ENCODE measurements around the gene CSF2RB.

CSF2RB gene

GRCh38 chr22:36936362-36937116, 23.1 kb downstream of the CSF2RB start:
- no peak for DNase-seq (ENCODE audit: low spot score)

DNA sequence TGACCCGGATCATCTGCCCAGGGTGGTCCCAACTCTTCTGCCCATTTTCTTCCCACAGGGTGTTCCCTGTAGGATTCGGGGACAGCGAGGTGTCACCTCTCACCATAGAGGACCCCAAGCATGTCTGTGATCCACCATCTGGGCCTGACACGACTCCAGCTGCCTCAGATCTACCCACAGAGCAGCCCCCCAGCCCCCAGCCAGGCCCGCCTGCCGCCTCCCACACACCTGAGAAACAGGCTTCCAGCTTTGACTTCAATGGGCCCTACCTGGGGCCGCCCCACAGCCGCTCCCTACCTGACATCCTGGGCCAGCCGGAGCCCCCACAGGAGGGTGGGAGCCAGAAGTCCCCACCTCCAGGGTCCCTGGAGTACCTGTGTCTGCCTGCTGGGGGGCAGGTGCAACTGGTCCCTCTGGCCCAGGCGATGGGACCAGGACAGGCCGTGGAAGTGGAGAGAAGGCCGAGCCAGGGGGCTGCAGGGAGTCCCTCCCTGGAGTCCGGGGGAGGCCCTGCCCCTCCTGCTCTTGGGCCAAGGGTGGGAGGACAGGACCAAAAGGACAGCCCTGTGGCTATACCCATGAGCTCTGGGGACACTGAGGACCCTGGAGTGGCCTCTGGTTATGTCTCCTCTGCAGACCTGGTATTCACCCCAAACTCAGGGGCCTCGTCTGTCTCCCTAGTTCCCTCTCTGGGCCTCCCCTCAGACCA, 24.0 kb downstream of the CSF2RB start:
- no peak for DNase-seq (ENCODE audit: low spot score)

GRCh38 chr22:36938028-36938425, 24.6 kb downstream of the CSF2RB start:
- no peak for DNase-seq (ENCODE audit: low spot score)

DNA sequence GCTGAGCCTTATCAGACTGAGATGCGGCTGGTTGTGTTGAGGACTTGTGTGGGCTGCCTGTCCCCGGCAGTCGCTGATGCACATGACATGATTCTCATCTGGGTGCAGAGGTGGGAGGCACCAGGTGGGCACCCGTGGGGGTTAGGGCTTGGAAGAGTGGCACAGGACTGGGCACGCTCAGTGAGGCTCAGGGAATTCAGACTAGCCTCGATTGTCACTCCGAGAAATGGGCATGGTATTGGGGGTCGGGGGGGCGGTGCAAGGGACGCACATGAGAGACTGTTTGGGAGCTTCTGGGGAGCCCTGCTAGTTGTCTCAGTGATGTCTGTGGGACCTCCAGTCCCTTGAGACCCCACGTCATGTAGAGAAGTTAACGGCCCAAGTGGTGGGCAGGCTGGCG, 25.5 kb downstream of the CSF2RB start:
- no peak for DNase-seq (ENCODE audit: low spot score)

- no peak for DNase-seq (ENCODE audit: low spot score)
These were observed 27.2 kb downstream of the CSF2RB start for GRCh38 chr22:36940676-36941075.

- no peak for DNase-seq (ENCODE audit: low spot score)
These were observed 29.1 kb downstream of the CSF2RB start for GRCh38 chr22:36942556-36942955.

- no peak for DNase-seq (ENCODE audit: low spot score)
These were observed 33.2 kb downstream of the CSF2RB start for GRCh38 chr22:36946421-36947158.

DNA sequence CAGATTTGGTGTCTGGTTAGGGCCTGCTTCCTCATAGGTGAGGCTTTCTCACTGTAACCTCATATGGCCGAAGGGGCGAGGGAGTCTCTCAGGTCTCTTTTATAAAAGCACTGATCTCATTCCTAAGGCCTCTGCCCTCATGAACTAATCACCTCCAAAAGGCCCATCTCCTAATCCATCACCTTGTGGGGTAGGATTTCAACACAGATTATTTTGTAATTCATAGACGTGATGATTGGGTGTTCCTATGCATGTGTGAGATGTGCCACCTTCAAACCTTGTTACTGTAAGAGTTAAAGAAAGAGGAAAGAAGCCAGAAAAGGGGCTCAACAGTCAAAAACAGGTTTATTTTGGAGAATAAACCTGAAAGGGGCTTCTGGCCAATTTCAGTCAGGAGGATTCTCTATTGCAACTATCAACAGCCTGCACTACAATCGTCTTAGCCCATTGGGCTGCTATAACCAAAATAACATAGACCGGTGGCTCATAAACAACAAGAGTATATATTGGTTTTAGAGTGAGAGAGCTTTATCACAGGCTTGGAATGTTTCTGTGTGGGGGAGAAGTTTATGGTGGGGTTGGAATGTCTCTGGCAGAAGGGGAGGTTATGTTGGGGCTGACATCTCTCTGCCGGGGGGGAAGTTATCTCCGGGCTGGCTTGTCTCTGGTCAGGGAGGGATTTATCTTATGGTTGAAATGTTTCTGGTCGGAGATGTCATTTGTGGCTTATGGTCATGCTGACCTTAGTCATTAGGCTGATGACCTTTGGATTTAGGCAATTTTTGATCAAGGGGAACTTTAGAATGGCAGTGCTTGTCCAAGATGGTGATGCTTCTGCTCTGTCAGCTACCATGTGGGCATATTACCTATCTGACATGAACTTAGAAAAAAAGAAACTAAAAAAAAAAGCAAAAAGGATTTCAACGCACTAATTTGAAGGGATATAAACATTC, 35.1 kb downstream of the CSF2RB start:
- DNase-seq (ENCODE audit: low spot score) = no peak

DNA sequence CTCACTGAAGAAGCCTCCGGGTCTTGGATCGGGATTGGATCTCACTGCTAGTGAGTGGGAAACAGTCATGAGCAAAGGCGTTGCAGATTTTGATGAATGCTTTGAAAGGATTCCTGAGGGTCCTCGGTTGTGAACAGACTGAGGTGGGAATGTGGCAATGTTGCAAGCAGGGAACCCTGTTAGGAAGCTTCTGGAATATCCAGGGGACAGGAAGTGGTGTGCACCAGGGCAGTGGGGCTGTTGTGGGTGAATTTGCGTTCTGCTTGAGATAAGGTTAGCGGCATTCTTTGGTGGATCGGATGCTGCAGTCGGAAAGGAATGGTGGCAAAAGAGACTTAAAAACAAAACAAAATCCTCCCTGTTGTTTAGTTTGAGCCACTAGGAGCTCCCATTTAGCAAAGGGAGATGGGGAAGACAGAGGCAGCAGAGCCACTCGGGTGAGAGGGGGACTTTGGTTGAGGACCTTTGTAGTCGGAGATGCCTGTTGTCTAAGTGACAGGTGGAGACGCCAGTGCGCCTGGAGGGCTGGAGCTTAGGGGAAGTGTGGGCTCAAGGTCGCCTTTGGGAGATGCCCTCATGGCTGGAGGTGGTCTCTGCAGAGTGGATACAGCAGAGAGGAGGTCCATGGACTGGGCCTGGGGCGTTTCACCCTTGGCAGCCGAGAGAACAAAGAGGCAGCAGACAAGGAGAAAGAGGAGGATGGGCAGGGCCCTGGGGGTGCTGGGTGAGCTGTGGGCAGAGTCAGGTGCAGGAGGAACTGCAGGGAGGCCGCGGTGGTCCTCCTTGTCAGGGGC, 37.6 kb downstream of the CSF2RB start:
- DNase-seq (ENCODE audit: low spot score) = no peak

- DNase-seq (ENCODE audit: low spot score) = no peak
These were observed 38.3 kb downstream of the CSF2RB start for GRCh38 chr22:36951746-36952145.

DNA sequence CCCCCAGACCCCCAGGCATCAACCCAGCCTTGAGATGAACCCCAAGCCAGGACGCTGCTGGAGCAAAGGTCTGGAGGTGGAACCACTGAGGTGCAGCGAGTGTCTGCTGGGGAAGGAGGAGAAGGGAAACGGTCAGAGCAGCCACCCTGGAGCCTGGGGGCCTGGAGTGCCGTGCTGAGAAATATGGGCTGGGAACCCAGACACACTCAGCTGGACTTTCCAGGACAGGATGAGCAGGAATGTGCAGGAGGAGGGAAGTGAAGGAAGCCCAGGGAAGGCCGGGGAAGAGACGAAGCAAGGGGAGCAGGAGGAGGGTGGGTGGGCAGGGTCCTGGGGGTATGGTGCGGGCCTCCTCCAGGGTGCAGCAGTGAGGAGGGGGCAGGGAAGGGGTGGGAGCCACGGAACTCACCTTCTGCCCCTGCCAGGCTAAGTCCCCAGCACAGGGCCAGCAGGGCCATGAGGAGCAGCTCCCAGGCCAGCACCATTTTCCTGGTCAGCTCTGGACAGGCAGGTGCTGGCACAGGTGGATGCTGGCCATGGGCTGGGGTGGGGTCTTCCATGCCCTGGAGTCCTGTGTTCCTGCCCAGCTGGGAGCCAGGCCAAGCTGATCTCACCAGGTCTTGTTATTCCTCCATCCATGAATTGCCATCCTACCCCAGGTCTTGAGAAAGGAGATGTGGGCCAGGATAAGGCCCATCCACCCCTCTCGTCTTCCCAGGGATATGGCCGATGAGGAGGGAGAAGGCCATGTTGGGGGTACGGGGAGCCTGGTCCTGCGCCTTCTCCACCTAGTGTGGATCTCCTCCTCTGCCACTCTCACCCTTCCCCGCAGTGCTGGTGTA, 40.0 kb downstream of the CSF2RB start:
- no peak for DNase-seq (ENCODE audit: low spot score)

DNA sequence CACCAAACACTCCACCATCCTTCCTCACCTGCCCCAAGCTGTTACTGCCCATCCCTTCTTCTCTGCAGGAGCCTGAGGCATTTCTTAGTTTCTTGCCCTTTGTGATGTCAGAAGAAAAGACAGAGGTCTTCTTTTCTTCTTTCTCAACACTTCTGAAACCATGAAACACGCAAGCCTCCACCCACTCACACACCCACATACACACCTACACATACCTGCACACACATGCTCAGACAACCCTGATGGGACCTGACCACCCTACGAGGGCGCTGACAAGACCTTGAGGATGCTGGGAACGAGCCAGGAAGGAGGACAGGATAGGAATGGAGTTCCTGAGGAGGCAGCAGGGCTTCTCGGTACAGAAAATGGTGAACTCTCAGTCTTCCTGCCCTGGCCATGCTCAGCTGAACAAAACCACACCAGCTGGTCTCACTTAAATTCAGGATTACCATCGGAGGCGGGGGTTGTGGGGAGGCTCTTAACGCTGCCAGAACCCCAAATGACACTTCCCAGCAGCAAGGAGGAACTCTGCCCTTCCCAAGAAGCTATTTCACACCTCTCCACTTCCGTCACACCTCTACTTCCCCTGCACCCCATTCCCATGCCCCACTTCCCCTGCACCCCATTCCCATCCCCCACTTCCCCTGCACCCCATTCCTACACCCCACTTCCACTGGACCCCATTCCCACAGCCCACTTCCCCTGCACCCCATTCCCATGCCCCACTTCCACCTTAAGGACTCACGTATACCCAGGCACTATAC, 41.0 kb downstream of the CSF2RB start:
- DNase-seq (ENCODE audit: low spot score) = no peak

DNA sequence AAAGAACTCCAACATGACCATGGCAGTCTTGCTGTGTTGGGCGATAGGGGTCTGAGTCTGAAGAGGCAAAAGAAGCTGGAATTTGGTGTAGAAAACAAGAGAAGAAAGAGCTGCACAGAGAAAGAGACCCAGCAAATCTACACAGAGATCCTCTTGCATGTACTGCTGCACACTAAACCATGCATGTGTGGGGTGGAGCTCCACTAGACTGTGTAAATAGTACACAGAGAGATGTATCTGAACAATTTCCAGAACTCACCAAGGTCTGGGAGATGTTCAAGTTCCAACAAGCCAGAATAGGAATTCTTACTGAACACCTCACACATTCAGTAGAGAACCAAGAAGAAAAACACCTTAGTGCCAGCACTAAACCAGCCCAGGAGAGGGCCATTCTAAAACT, 42.3 kb downstream of the CSF2RB start:
- no peak for DNase-seq (ENCODE audit: low spot score)

GRCh38 chr22:36958366-36958765, 44.9 kb downstream of the CSF2RB start:
- DNase-seq (ENCODE audit: low spot score) = no peak

- DNase-seq (ENCODE audit: low spot score) = no peak
These were observed 48.2 kb downstream of the CSF2RB start for GRCh38 chr22:36961626-36962025.

GRCh38 chr22:36963302-36963701, 49.9 kb downstream of the CSF2RB start:
- DNase-seq (ENCODE audit: low spot score) = no peak

GRCh38 chr22:36964106-36964505, 50.7 kb downstream of the CSF2RB start:
- no peak for DNase-seq (ENCODE audit: low spot score)

GRCh38 chr22:36965696-36966095, 52.3 kb downstream of the CSF2RB start:
- no peak for DNase-seq (ENCODE audit: low spot score)

DNA sequence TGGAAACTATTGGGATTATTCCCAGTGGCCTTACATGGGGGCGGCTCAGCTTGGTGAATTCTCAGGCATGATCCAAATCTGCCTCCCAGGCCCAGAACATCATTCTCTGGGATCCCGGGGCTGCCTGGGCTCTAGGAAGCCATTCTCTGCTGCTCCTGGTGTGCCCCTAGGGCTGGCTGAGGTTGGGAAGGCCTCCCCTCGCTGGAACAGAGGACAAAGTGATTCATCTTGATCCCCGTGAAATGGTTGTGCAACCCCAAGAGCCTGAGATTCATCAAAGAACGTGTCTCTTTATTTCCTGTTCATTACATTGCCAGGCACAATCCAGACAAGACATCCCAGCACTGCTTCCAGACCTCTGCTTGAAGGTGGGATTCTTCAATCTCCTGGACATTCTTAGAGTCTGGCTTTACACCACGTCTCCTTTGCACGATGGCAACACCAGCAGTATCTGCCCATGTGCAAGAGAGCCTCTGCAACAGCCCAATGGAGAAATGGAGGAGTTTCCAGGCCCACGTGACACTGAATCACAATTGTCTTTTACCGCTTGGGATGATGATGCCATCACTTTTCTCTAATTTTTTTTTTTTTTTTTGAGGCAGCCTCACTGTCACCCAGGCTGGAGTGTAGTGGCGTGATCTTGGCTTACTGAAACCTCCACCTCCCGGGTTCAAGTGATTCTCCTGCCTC, 53.6 kb downstream of the CSF2RB start:
- DNase-seq (ENCODE audit: low spot score) = no peak
